ENCODE results near the gene ZDHHC3.

ZDHHC3 gene

GRCh38 chr3:44924457-44925084 is 51.4 kb downstream of the ZDHHC3 start:
- no peak for DNase-seq

GRCh38 chr3:44923632-44924456 is 52.1 kb downstream of the ZDHHC3 start:
- no peak for DNase-seq

- no peak for DNase-seq
These were observed 55.9 kb downstream of the ZDHHC3 start for GRCh38 chr3:44920081-44920480.

GRCh38 chr3:44918581-44918980 is 57.4 kb downstream of the ZDHHC3 start:
- no peak for DNase-seq

GRCh38 chr3:44918087-44918486 is 57.9 kb downstream of the ZDHHC3 start:
- no peak for DNase-seq

GRCh38 chr3:44915702-44916438 is 60.1 kb downstream of the ZDHHC3 start:
- DNase-seq = no peak

GRCh38 chr3:44914936-44915335 is 61.0 kb downstream of the ZDHHC3 start:
- no peak for DNase-seq

- peak; percentile 63 for DNase-seq
These were observed 62.0 kb downstream of the ZDHHC3 start for GRCh38 chr3:44913868-44914468.

GRCh38 chr3:44910693-44911092 is 65.3 kb downstream of the ZDHHC3 start:
- no peak for DNase-seq

- DNase-seq = no peak
These were observed 66.9 kb downstream of the ZDHHC3 start for GRCh38 chr3:44909063-44909462.

- DNase-seq = no peak
These were observed 68.4 kb downstream of the ZDHHC3 start for GRCh38 chr3:44907612-44908011.

GRCh38 chr3:44906997-44907396 is 69.0 kb downstream of the ZDHHC3 start:
- DNase-seq = no peak

GRCh38 chr3:44905446-44906157 is 70.4 kb downstream of the ZDHHC3 start:
- DNase-seq = no peak

- DNase-seq = no peak
These were observed 72.2 kb downstream of the ZDHHC3 start for GRCh38 chr3:44903751-44904150.

- DNase-seq = no peak
These were observed 72.7 kb downstream of the ZDHHC3 start for GRCh38 chr3:44903314-44903713.

- no peak for DNase-seq
These were observed 73.3 kb downstream of the ZDHHC3 start for GRCh38 chr3:44902628-44903027.

GRCh38 chr3:44899683-44900367 is 76.1 kb downstream of the ZDHHC3 start:
- no peak for DNase-seq

GRCh38 chr3:44896440-44896839 is 79.5 kb downstream of the ZDHHC3 start:
- no peak for DNase-seq

- DNase-seq = no peak
These were observed 81.5 kb downstream of the ZDHHC3 start for GRCh38 chr3:44894485-44894884.

GRCh38 chr3:44893097-44893496 is 82.9 kb downstream of the ZDHHC3 start:
- DNase-seq = no peak

- no peak for DNase-seq
These were observed 83.3 kb downstream of the ZDHHC3 start for GRCh38 chr3:44892689-44893088.

- DNase-seq = no peak
These were observed 85.1 kb downstream of the ZDHHC3 start for GRCh38 chr3:44890852-44891251.
